B cell (primary cell): Measurements from ENCODE around the gene ZIC3. TPM values are rescaled to one million over a fixed set of nuclear protein-coding genes. Genes with fewer than 3 reads are reported as not detected.

Experiments
- ATAC-seq: fragments of 200-7000 bp; cut with Tn5 transposase; one replicate; pipeline ENCODE4 v1.10.0; 2021; ENCODE audit warnings: low read depth, mild to moderate bottlenecking, moderate number of reproducible peaks, moderate library complexity
- CTCF ChIA-PET: fragments of 350-600 bp; sonication (Branson Sonifier 250); formaldehyde crosslinking; loops from one replicate; lab custom pipeline; 2021; ENCODE audit warnings: antibody characterized with exemption, inconsistent platforms; lab: Charles Lee
- POLR2A ChIA-PET: fragments of 350-600 bp; sonication (Branson Sonifier 250); formaldehyde crosslinking; loops from one replicate; lab custom pipeline; 2021; ENCODE audit warnings: antibody characterized with exemption; lab: Charles Lee
- DNase-seq: peaks from one replicate; pipeline ENCODE4 v3.0.0; 2013
- H2AFZ ChIP-seq: 2 replicates; pipeline ENCODE4 v1.6.1; 2012; ENCODE audit warnings: mild to moderate bottlenecking, low read depth, low read length; ENCODE audit not compliant: insufficient read depth, poor library complexity, severe bottlenecking
- H3K27ac ChIP-seq, 2 donors: 1 replicate in 1 of 2; 2 replicates in 1 of 2; pipeline ENCODE4 v1.5.1; 2012 to 2013; ENCODE audit warnings: low read length in 2 of 2, mild to moderate bottlenecking in 2 of 2, moderate library complexity in 1 of 2
- H3K27me3 ChIP-seq, 4 experiments: fragments of 200-600 bp in 1 of 4; sonication (generic) in 1 of 4; replicated peaks in 1 of 4; 1 replicate in 2 of 4; 2 replicates in 2 of 4; pipeline versions ENCODE4 v1.6.1 to v1.7.0; 2013 to 2016; ENCODE audit warnings: low read length in 3 of 4, mild to moderate bottlenecking in 2 of 4, mixed read lengths in 1 of 4, moderate library complexity in 1 of 4; ENCODE audit not compliant: insufficient read depth in 4 of 4, control insufficient read depth in 3 of 4; ENCODE audit errors: control extremely low read depth in 1 of 4
- H3K36me3 ChIP-seq, 2 experiments: replicated peaks in 1 of 2; 1 replicate in 1 of 2; 2 replicates in 1 of 2; pipeline versions ENCODE4 v1.6.1 to v1.7.1; 2013; ENCODE audit warnings: low read length in 1 of 2; ENCODE audit not compliant: insufficient read depth in 2 of 2, control insufficient read depth in 1 of 2; ENCODE audit errors: control extremely low read depth in 1 of 2, extremely low read depth in 1 of 2
- H3K4me1 ChIP-seq, 2 donors: fragments of 200-600 bp in 1 of 2; sonication (generic) in 1 of 2; 1 replicate in 1 of 2; 2 replicates in 1 of 2; pipeline versions ENCODE4 v1.5.1 to v1.6.1; 2013 to 2017; ENCODE audit warnings: low read length in 2 of 2; ENCODE audit not compliant: control insufficient read depth in 2 of 2, insufficient read depth in 2 of 2
- H3K4me2 ChIP-seq: replicated peaks from 2 replicates; pipeline ENCODE3; 2012; ENCODE audit warnings: mild to moderate bottlenecking, low read depth, low read length; ENCODE audit not compliant: poor library complexity, severe bottlenecking
- H3K4me3 ChIP-seq, 5 experiments: fragments of 200-600 bp in 1 of 5; sonication (generic) in 1 of 5; 1 replicate in 3 of 5; 2 replicates in 2 of 5; pipeline versions ENCODE4 v1.5.1 to v1.7.0; 2011 to 2016; ENCODE audit warnings: low read length in 4 of 5, mild to moderate bottlenecking in 4 of 5, low read depth in 2 of 5, control low read depth in 1 of 5, moderate library complexity in 1 of 5; ENCODE audit not compliant: insufficient read depth in 1 of 5; ENCODE audit errors: control extremely low read depth in 1 of 5, extremely low read depth in 1 of 5
- H3K79me2 ChIP-seq: fragments of 200-600 bp; sonication (generic); one replicate; pipeline ENCODE4 v1.6.0; 2016; ENCODE audit warnings: low read length; ENCODE audit not compliant: control insufficient read depth, insufficient read depth
- H3K9ac ChIP-seq: fragments of 200-600 bp; sonication (generic); 2 replicates; pipeline ENCODE4 v1.6.1; 2017; ENCODE audit warnings: mild to moderate bottlenecking, low read length, moderate library complexity
- H3K9me3 ChIP-seq, 3 donors: one replicate each; pipeline versions ENCODE4 v1.6.1 to v1.7.1; 2013; ENCODE audit warnings: low read length in 2 of 3; ENCODE audit not compliant: control insufficient read depth in 2 of 3, insufficient read depth in 1 of 3; ENCODE audit errors: control extremely low read depth in 1 of 3
- H4K20me1 ChIP-seq: 2 replicates; pipeline ENCODE4 v1.6.0; 2012; ENCODE audit warnings: mild to moderate bottlenecking, low read length; ENCODE audit not compliant: insufficient read depth, control insufficient read depth, poor library complexity, severe bottlenecking
- H3K27ac Mint-ChIP-seq: one replicate; pipeline ENCODE4 v1.8.0; 2021; ENCODE audit warnings: mixed read lengths
- H3K27me3 Mint-ChIP-seq: one replicate; pipeline ENCODE4 v1.8.0; 2021; ENCODE audit warnings: mixed read lengths
- H3K4me1 Mint-ChIP-seq: one replicate; pipeline ENCODE4 v1.8.0; 2021; ENCODE audit warnings: mixed read lengths
- H3K4me3 Mint-ChIP-seq: one replicate; pipeline ENCODE4 v1.8.0; 2021; ENCODE audit warnings: mixed read lengths
- H3K9me3 Mint-ChIP-seq: one replicate; pipeline ENCODE4 v1.8.0; 2022; ENCODE audit warnings: mixed read lengths; ENCODE audit not compliant: insufficient read depth
- EZH2 ChIP-seq: IDR thresholded peaks from 2 replicates; pipeline ENCODE4 v1.6.1; 2012; ENCODE audit warnings: borderline replicate concordance, low read depth, mild to moderate bottlenecking, moderate library complexity, low read length; ENCODE audit not compliant: insufficient read depth, poor library complexity, severe bottlenecking
- WGBS: methylation state at CpG from one replicate; pipeline ENCODE4 v1.1.5; 2013; ENCODE audit warnings: missing lambda C conversion rate; ENCODE audit not compliant: insufficient coverage; 5-methylcytosine and 5-hydroxymethylcytosine counted together
- intact Hi-C: fragments of 100-400 bp; cut with micrococcal nuclease; formaldehyde crosslinking; loops from one replicate; pipeline ENCODE4 v1.10.0; 2022
- polyA plus RNA-seq: library from polyadenylated mRNA; depleted of rRNA; stranded (reverse); fragments of >200 nt; gene quantifications from 2 replicates; pipeline ENCODE4 v1.2.3, GENCODE V29; 2012
- total RNA-seq, 2 donors: library from RNA; stranded (reverse); fragments of 120-200 nt in 1 of 2; gene quantifications; 1 replicate in 1 of 2; 2 replicates in 1 of 2; pipeline versions ENCODE4 v1.2.3 to v1.2.4, GENCODE V29; 2013 to 2022
- TF ChIP-seq, protein P1 (sequence below): fragments of 200-600 bp; IDR thresholded peaks from one replicate; pipeline ENCODE4 v1.8.0; 2022; ENCODE audit warnings: antibody characterized with exemption, mild to moderate bottlenecking

ZIC3 gene
- total and polyA plus RNA-seq, 2 donors (not counting 1 experiment from before 2014, with no cell fraction given): not detected

DNA sequence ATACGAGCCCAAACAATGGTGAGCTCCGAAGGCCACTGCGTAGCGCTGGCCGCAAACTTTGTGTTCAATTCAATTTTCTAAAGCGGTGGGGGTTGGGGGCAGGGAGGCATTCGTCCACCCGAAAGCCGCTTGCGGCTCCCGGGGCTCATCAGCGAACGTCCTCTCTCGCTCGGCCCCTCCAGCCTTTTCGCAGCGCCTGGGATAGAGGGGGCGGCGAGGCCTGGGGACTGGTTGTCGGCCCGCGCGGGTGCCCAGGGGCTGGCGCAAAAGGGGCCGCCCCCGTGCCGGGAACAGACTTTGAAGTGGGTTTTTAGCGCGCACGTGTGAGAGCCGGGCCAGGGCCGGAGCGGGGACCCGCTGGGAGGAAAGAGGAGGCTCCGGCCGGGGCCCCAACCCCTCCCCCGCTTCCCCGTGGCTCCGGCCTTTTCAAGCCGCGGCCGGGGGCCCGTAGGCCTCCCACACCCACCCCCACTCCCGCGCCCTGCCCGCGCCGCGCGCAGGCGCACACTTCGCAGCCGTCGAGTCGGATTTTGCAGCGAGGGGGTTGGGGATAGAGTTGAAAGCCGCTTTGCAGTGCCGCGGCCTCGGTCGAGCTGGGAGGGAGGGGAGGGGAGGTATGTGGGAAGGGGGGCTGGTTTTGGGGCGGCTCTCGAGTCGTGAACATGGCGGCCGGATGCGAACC lies 8.3 kb downstream of the ZIC3 start:
- Mint-ChIP-seq H3K4me1 (no peaks in the 10 kb centered on the region), H3K27ac (no peak overlapping the region), H3K4me3 (no peak overlapping the region), H3K9me3 (no peaks in the 10 kb centered on the region), H3K27me3 (peaks cover 42% of the 10 kb centered on the region)
- TF ChIP-seq, protein P1, sequence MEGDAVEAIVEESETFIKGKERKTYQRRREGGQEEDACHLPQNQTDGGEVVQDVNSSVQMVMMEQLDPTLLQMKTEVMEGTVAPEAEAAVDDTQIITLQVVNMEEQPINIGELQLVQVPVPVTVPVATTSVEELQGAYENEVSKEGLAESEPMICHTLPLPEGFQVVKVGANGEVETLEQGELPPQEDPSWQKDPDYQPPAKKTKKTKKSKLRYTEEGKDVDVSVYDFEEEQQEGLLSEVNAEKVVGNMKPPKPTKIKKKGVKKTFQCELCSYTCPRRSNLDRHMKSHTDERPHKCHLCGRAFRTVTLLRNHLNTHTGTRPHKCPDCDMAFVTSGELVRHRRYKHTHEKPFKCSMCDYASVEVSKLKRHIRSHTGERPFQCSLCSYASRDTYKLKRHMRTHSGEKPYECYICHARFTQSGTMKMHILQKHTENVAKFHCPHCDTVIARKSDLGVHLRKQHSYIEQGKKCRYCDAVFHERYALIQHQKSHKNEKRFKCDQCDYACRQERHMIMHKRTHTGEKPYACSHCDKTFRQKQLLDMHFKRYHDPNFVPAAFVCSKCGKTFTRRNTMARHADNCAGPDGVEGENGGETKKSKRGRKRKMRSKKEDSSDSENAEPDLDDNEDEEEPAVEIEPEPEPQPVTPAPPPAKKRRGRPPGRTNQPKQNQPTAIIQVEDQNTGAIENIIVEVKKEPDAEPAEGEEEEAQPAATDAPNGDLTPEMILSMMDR: no peak
- no peak for TF ChIP-seq EZH2
- Histone ChIP-seq H3K9me3 (peaks cover 0 to 2% (median 0%) of the 10 kb centered on the region in 3 donors), H3K9ac (no peak overlapping the region), H2AFZ (no peak overlapping the region), H3K79me2 (no peaks in the 10 kb centered on the region), H3K4me1 (no peaks in the 10 kb centered on the region), H3K27me3 (peaks cover 0 to 22% (median 14%) of the 10 kb centered on the region in 4 experiments), H3K4me3 (no peak overlapping the region), H3K27ac (no peak overlapping the region), H4K20me1 (no peaks in the 10 kb centered on the region), H3K36me3 (no peaks in the 10 kb centered on the region), H3K4me2 (no peak overlapping the region)
- CTCF ChIA-PET: no interaction called here
- 7% methylated on average over 27 of the region's 67 CpGs for WGBS
- POLR2A ChIA-PET: no interaction called here
- no peak for DNase-seq
- intact Hi-C loops: no loop called here
- no peak for ATAC-seq

DNA sequence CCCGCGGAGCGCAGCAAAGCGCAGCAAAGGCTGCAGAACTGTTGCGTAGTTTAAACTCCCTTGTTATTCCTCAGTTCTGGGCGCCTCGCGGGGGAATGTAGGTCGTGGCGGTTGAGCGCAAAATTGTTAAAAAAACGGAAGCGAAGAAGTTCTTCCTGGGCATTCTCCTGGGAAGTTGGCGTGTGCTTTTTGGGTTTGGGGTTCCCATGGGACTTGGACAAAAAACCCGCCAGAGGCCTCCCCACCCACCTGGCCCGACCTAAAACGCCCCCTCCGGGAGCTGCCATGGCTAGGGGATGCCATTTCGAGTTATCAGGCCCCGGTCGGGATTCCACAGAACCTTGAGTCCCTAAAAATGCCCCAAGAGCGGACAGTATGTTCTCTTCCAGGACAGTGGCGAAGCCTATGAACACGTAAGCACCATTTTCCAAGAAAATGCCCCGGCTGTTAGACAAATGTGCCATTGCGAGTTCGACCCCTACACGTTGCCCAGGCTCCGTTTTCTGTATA lies 8.9 kb downstream of the ZIC3 start:
- POLR2A ChIA-PET: no interaction called here
- intact Hi-C loops: no loop called here
- WGBS: 13% methylated on average over 17 of the region's 29 CpGs
- Mint-ChIP-seq H3K27me3 (peaks cover 40% of the 10 kb centered on the region), H3K4me3 (no peak overlapping the region), H3K27ac (no peak overlapping the region), H3K4me1 (no peaks in the 10 kb centered on the region), H3K9me3 (no peaks in the 10 kb centered on the region)
- ATAC-seq: no peak
- no peaks in the 10 kb centered on the region for H4K20me1 ChIP-seq
- H3K27ac ChIP-seq: no peak overlapping the region
- H3K4me2 ChIP-seq: no peak overlapping the region
- no peak overlapping the region for H3K4me3 ChIP-seq
- DNase-seq: no peak
- H3K4me1 ChIP-seq: no peaks in the 10 kb centered on the region
- no peak for TF ChIP-seq EZH2
- TF ChIP-seq, protein P1: no peak
- no peaks in the 10 kb centered on the region for H3K79me2 ChIP-seq
- CTCF ChIA-PET: no interaction called here
- H3K27me3 ChIP-seq: peaks cover 0 to 22% (median 9%) of the 10 kb centered on the region in 4 experiments
- no peaks in the 10 kb centered on the region for H3K36me3 ChIP-seq
- no peak overlapping the region for H3K9ac ChIP-seq
- no peak overlapping the region for H2AFZ ChIP-seq
- H3K9me3 ChIP-seq: peaks cover 0 to 2% (median 0%) of the 10 kb centered on the region in 3 donors
